Upper lobe of left lung (tissue), 4 donors: ENCODE measurements around the gene DCP1A.

Experiments
- CTCF ChIP-seq, 6 experiments: fragments of 450-650 bp in 4 of 6; fragments of 200-600 bp in 2 of 6; sonication (generic) in 2 of 6; IDR thresholded peaks; one replicate each; pipeline ENCODE4 v1.5.1; 2016 to 2019; ENCODE audit warnings: antibody characterized with exemption in 6 of 6
- EP300 ChIP-seq, 4 donors: sonication (generic); formaldehyde crosslinking; IDR thresholded peaks; one replicate each; pipeline ENCODE4 v1.5.1; 2017; ENCODE audit warnings: antibody characterized with exemption in 4 of 4, control low read depth in 2 of 4
- POLR2A ChIP-seq, 4 donors: fragments of 450-650 bp; IDR thresholded peaks; one replicate each; pipeline ENCODE4 v1.5.1; 2016 to 2017; ENCODE audit warnings: antibody characterized with exemption in 4 of 4, mild to moderate bottlenecking in 2 of 4
- POLR2AphosphoS5 ChIP-seq, 2 donors: sonication (generic); formaldehyde crosslinking; IDR thresholded peaks; one replicate each; pipeline ENCODE4 v1.5.1; 2017; ENCODE audit warnings: antibody characterized with exemption in 2 of 2

GRCh38 chr3:53255423-53255774 lies 91.9 kb downstream of the DCP1A start:
- TF ChIP-seq CTCF (IDR thresholded peaks at IDR 0.05) = no peak
- no peak for TF ChIP-seq POLR2AphosphoS5 (IDR thresholded peaks at IDR 0.05)
- TF ChIP-seq POLR2A (IDR thresholded peaks at IDR 0.05) = no peak
- TF ChIP-seq EP300 (IDR thresholded peaks at IDR 0.05) = no peak
